Mesendoderm (in vitro differentiated cells): ENCODE measurements around the gene EEA1.

Experiments used
- DNase-seq: peaks from one replicate; pipeline ENCODE4 v3.0.0; 2013
- H2AK5ac ChIP-seq: 2 replicates; pipeline ENCODE4 v1.6.1; 2013; ENCODE audit warnings: low read length, inconsistent platforms
- H2BK120ac ChIP-seq: 2 replicates; pipeline ENCODE4 v1.6.1; 2013; ENCODE audit warnings: low read depth, mild to moderate bottlenecking, low read length, moderate library complexity, mixed read lengths
- H2BK15ac ChIP-seq: replicated peaks from 2 replicates; pipeline ENCODE4 v1.6.1; 2013; ENCODE audit warnings: low read depth, mild to moderate bottlenecking, moderate library complexity
- H2BK5ac ChIP-seq: 2 replicates; pipeline ENCODE4 v1.6.1; 2013; ENCODE audit warnings: low read length, inconsistent platforms
- H3K18ac ChIP-seq: 2 replicates; pipeline ENCODE4 v1.6.1; 2013; ENCODE audit warnings: mild to moderate bottlenecking, low read length, mixed read lengths
- H3K23ac ChIP-seq: one replicate; pipeline ENCODE4 v1.6.1; 2013; ENCODE audit warnings: low read length
- H3K27ac ChIP-seq: 2 replicates; pipeline ENCODE4 v1.5.1; 2013; ENCODE audit warnings: low read depth, mild to moderate bottlenecking, inconsistent platforms, low read length, moderate library complexity
- H3K27me3 ChIP-seq: 2 replicates; pipeline ENCODE4 v1.6.1; 2013; ENCODE audit warnings: low read length, control low read depth, mild to moderate bottlenecking, inconsistent platforms; ENCODE audit not compliant: insufficient read depth, poor library complexity
- H3K36me3 ChIP-seq: 2 replicates; pipeline ENCODE4 v1.6.1; 2013; ENCODE audit warnings: low read length, inconsistent platforms; ENCODE audit not compliant: control insufficient read depth, insufficient read depth
- H3K4ac ChIP-seq: one replicate; pipeline ENCODE4 v1.6.1; 2013; ENCODE audit warnings: low read depth, mild to moderate bottlenecking, low read length, moderate library complexity
- H3K4me1 ChIP-seq: 2 replicates; pipeline ENCODE4 v1.6.1; 2013; ENCODE audit warnings: low read depth, low read length, inconsistent platforms; ENCODE audit not compliant: control insufficient read depth
- H3K4me2 ChIP-seq: 2 replicates; pipeline ENCODE4 v1.6.1; 2013; ENCODE audit warnings: low read length
- H3K4me3 ChIP-seq: 2 replicates; pipeline ENCODE4 v1.5.1; 2013; ENCODE audit warnings: mild to moderate bottlenecking, low read length
- H3K56ac ChIP-seq: one replicate; pipeline ENCODE4 v1.6.1; 2013; ENCODE audit warnings: low read length
- H3K79me1 ChIP-seq: 2 replicates; pipeline ENCODE4 v1.6.1; 2013; ENCODE audit warnings: low read length, inconsistent platforms
- H3K79me2 ChIP-seq: 2 replicates; pipeline ENCODE4 v1.6.1; 2013; ENCODE audit warnings: mild to moderate bottlenecking, low read length; ENCODE audit not compliant: control insufficient read depth, insufficient read depth
- H3K9ac ChIP-seq: 2 replicates; pipeline ENCODE4 v1.6.1; 2013; ENCODE audit warnings: low read length, inconsistent platforms
- H4K5ac ChIP-seq: one replicate; pipeline ENCODE4 v1.6.1; 2013; ENCODE audit warnings: low read length
- H4K8ac ChIP-seq: one replicate; pipeline ENCODE4 v1.6.1; 2013; ENCODE audit warnings: low read depth, mild to moderate bottlenecking, control low read depth, low read length, moderate library complexity
- WGBS: extraction: QIAGEN DNeasy Blood & Tissue Kit; methylation state at CpG from one replicate; pipeline ENCODE4 v1.1.7; 2013; ENCODE audit warnings: low lambda C conversion rate, missing lambda C conversion rate; ENCODE audit not compliant: insufficient coverage; ENCODE audit errors: extremely low coverage; 5-methylcytosine and 5-hydroxymethylcytosine counted together

The EEA1 gene

DNA sequence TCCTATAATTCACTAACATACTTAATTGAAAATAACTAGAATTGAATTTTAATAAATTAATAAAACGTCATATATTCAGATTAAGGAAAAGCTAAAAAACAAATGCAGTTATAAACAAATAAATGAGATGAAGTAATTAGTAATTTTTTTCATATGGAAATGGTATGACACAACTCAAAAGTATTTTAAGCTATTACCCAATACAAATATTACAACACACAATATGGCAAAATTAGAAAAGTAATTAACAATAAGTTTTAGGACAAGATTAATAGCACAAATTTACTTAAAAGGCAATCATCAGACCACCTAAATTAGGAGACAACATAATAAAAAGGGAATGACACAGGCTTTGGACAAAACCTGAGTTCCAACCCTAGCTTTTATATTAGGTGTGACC, 81.7 kb downstream of the EEA1 start:
- no peaks in the 10 kb centered on the region for H3K4me1 ChIP-seq
- no peak overlapping the region for H2AK5ac ChIP-seq
- no peak overlapping the region for H3K56ac ChIP-seq
- no peak overlapping the region for H3K18ac ChIP-seq
- H3K79me1 ChIP-seq: no peaks in the 10 kb centered on the region
- no peaks in the 10 kb centered on the region for H3K79me2 ChIP-seq
- H3K23ac ChIP-seq: no peak overlapping the region
- no peak overlapping the region for H3K9ac ChIP-seq
- no peak for DNase-seq
- no peak overlapping the region for H2BK120ac ChIP-seq
- H3K4me2 ChIP-seq: no peak overlapping the region
- H2BK5ac ChIP-seq: no peak overlapping the region
- H3K4ac ChIP-seq: no peak overlapping the region
- H4K8ac ChIP-seq: no peak overlapping the region
- H4K5ac ChIP-seq: no peak overlapping the region
- H3K27me3 ChIP-seq: no peaks in the 10 kb centered on the region
- no peak overlapping the region for H3K4me3 ChIP-seq
- H3K36me3 ChIP-seq: no peaks in the 10 kb centered on the region
- no peak overlapping the region for H3K27ac ChIP-seq
- WGBS: 100% methylated on average over 1 of the region's 1 CpG
- H2BK15ac ChIP-seq: no peak overlapping the region

DNA sequence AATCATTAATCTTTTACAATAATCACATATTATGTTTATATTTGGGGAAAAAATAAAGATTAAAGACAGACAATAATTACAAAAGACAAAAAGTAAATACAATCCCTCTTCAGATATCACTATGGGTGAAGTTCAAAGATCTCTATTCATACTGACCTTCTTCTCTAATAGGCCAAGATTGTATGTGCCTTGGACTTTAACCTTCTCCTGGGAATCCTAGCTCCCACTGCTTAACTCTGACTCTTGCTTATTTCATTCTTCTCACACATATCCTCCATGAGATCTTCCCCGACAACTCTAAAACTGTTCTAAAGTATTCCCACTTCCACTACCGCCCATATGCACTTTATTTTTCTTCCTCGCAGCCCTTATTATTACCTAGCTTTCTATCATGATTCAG, 83.8 kb downstream of the EEA1 start:
- H2BK120ac ChIP-seq: no peak overlapping the region
- no peak overlapping the region for H3K27ac ChIP-seq
- H3K27me3 ChIP-seq: no peaks in the 10 kb centered on the region
- H4K8ac ChIP-seq: no peak overlapping the region
- no peak overlapping the region for H2BK5ac ChIP-seq
- H3K79me2 ChIP-seq: no peaks in the 10 kb centered on the region
- WGBS: no CpG with 5 or more reads among the region's 3 CpGs
- no peak overlapping the region for H3K18ac ChIP-seq
- no peaks in the 10 kb centered on the region for H3K36me3 ChIP-seq
- no peak overlapping the region for H4K5ac ChIP-seq
- no peak overlapping the region for H3K56ac ChIP-seq
- DNase-seq: no peak
- no peaks in the 10 kb centered on the region for H3K4me1 ChIP-seq
- no peak overlapping the region for H2BK15ac ChIP-seq
- H3K4me3 ChIP-seq: no peak overlapping the region
- H3K9ac ChIP-seq: no peak overlapping the region
- no peak overlapping the region for H2AK5ac ChIP-seq
- H3K79me1 ChIP-seq: no peaks in the 10 kb centered on the region
- no peak overlapping the region for H3K23ac ChIP-seq
- H3K4ac ChIP-seq: no peak overlapping the region
- H3K4me2 ChIP-seq: no peak overlapping the region

DNA sequence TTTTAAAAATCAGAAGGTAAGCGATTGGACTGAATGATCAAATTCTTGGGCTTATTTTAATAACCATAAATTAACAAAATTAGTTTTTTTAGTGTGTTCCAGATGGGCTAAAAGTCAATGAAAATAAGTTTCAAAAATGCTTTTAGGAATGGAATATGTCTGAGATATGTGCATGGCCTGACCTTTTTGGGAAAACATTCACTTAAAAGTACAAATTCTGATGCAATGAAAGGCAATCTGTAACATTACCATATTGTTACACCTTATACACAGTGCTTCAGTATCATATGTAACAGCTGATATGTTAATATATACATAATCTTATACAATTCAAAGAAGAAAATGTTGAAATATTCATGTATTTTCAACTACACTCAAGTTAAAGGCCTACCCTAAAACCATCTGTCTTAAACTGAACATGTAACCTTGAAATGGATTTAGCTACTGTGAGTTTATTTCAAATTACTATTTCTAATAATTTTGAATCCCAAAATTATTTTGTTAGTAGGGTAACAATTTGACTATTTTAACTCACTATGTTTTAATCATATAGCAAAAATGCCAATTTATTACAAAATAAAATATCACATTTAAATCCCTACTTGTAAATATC, 84.8 kb downstream of the EEA1 start:
- H3K79me1 ChIP-seq: no peaks in the 10 kb centered on the region
- no peaks in the 10 kb centered on the region for H3K79me2 ChIP-seq
- no peak overlapping the region for H4K5ac ChIP-seq
- H3K9ac ChIP-seq: no peak overlapping the region
- no peaks in the 10 kb centered on the region for H3K36me3 ChIP-seq
- H3K4me3 ChIP-seq: no peak overlapping the region
- no peak overlapping the region for H3K4ac ChIP-seq
- no peaks in the 10 kb centered on the region for H3K4me1 ChIP-seq
- no peak overlapping the region for H2BK120ac ChIP-seq
- H2BK5ac ChIP-seq: no peak overlapping the region
- no peak overlapping the region for H3K27ac ChIP-seq
- H3K23ac ChIP-seq: no peak overlapping the region
- no peak overlapping the region for H3K18ac ChIP-seq
- H2AK5ac ChIP-seq: no peak overlapping the region
- WGBS: no CpG with 5 or more reads among the region's 1 CpG
- H3K56ac ChIP-seq: no peak overlapping the region
- no peak overlapping the region for H2BK15ac ChIP-seq
- no peak overlapping the region for H4K8ac ChIP-seq
- DNase-seq: no peak
- H3K27me3 ChIP-seq: no peaks in the 10 kb centered on the region
- no peak overlapping the region for H3K4me2 ChIP-seq

DNA sequence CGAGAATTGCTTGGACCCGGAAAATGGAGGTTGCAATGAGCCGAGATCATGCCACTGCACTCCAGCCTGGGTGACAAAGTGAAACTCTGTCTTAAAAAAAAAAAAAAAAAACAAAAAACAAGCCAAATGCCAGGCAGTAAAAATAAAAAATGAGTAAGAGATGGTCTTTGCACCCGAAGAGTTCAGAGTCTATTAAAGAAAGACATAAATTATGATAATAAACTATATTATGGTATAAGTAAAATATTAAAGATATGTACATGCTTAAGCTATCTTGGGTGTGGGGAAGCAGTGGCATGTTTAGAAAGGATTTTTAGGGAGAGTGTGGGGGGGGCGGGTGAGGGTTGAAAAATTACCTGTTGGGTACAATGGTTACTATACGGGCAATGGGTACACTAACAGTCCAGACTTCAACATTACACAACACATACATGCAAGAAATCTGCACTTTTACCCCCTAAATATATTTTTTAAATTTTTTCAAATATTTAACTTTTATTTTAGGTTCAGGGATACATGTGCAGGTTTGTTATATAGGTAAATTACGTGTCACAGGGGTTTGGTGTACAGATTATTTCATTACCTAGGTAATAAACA, 99.3 kb downstream of the EEA1 start:
- Histone ChIP-seq H3K36me3 (no peaks in the 10 kb centered on the region), H3K79me1 (no peaks in the 10 kb centered on the region)
- no CpG with 5 or more reads among the region's 7 CpGs for WGBS

DNA sequence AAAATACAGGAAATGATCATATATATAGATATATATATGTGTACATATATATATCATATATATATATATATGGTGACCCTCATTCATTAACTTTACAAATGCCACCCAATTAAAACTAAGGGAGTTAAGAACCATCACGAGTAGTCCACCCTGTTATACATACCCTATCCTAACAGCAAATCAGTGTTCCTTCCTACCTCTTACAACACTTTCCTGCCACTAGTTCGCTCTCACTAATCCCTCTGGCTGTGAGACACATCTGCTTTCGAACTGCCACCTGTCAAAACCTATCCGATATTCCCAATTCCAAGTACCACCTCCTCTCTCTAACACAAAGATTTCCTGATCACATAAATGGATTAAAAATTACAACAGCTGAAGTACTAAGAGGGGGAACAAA, 100.5 kb downstream of the EEA1 start:
- Histone ChIP-seq H2AK5ac (no peak overlapping the region), H3K79me2 (no peaks in the 10 kb centered on the region), H3K23ac (no peak overlapping the region), H3K4me1 (no peaks in the 10 kb centered on the region), H3K36me3 (no peaks in the 10 kb centered on the region), H3K56ac (no peak overlapping the region), H2BK5ac (no peak overlapping the region), H3K9ac (no peak overlapping the region), H3K27ac (no peak overlapping the region), H4K5ac (no peak overlapping the region), H2BK15ac (no peak overlapping the region), H4K8ac (no peak overlapping the region), H2BK120ac (no peak overlapping the region), H3K18ac (no peak overlapping the region), H3K4me2 (no peak overlapping the region), H3K4ac (no peak overlapping the region), H3K27me3 (no peaks in the 10 kb centered on the region), H3K79me1 (no peaks in the 10 kb centered on the region), H3K4me3 (no peak overlapping the region)
- no CpG with 5 or more reads among the region's 4 CpGs for WGBS
- no peak for DNase-seq

More for the DNA sequence above, 99.3 kb downstream of the EEA1 start:
- H3K4me2 ChIP-seq: no peak overlapping the region
- no peak overlapping the region for H3K4ac ChIP-seq
- H3K18ac ChIP-seq: no peak overlapping the region
- no peak overlapping the region for H4K5ac ChIP-seq
- H2AK5ac ChIP-seq: no peak overlapping the region
- no peak overlapping the region for H3K27ac ChIP-seq
- no peak overlapping the region for H4K8ac ChIP-seq
- no peak overlapping the region for H3K9ac ChIP-seq
- no peaks in the 10 kb centered on the region for H3K79me2 ChIP-seq
- no peaks in the 10 kb centered on the region for H3K27me3 ChIP-seq
- no peak overlapping the region for H3K4me3 ChIP-seq
- no peak overlapping the region for H3K56ac ChIP-seq
- no peak overlapping the region for H2BK15ac ChIP-seq
- H2BK120ac ChIP-seq: no peak overlapping the region
- no peak overlapping the region for H2BK5ac ChIP-seq
- no peak overlapping the region for H3K23ac ChIP-seq
- no peak for DNase-seq
- H3K4me1 ChIP-seq: no peaks in the 10 kb centered on the region
